Rectal smooth muscle tissue (tissue), 1 donor: ENCODE results near the gene SPTLC3.

Experiments
- H3K27ac ChIP-seq: one replicate; pipeline ENCODE4 v1.7.0; 2013; ENCODE audit warnings: low read depth, low read length, inconsistent platforms
- H3K27me3 ChIP-seq: one replicate; pipeline ENCODE4 v1.7.0; 2013; ENCODE audit warnings: low read length; ENCODE audit not compliant: control insufficient read depth, insufficient read depth
- H3K36me3 ChIP-seq: one replicate; pipeline ENCODE4 v1.7.0; 2013; ENCODE audit warnings: low read length; ENCODE audit not compliant: control insufficient read depth, insufficient read depth
- H3K4me1 ChIP-seq: one replicate; pipeline ENCODE4 v1.7.0; 2013; ENCODE audit warnings: low read length; ENCODE audit not compliant: control insufficient read depth, insufficient read depth
- H3K4me3 ChIP-seq: one replicate; pipeline ENCODE4 v1.7.0; 2013; ENCODE audit warnings: low read length
- H3K9ac ChIP-seq: one replicate; pipeline ENCODE4 v1.7.0; 2013; ENCODE audit warnings: low read length

Gene SPTLC3

GRCh38 chr20:13042458-13042794 is 33.7 kb downstream of the SPTLC3 start:
- no peak overlapping the region for H3K27ac ChIP-seq
- H3K4me1 ChIP-seq: no peaks in the 10 kb centered on the region
- H3K4me3 ChIP-seq: no peak overlapping the region
- H3K27me3 ChIP-seq: no peaks in the 10 kb centered on the region
- no peak overlapping the region for H3K9ac ChIP-seq
- H3K36me3 ChIP-seq: no peaks in the 10 kb centered on the region

- no peak overlapping the region for H3K27ac ChIP-seq
- no peak overlapping the region for H3K4me3 ChIP-seq
- no peak overlapping the region for H3K9ac ChIP-seq
- no peaks in the 10 kb centered on the region for H3K27me3 ChIP-seq
- H3K4me1 ChIP-seq: no peaks in the 10 kb centered on the region
- H3K36me3 ChIP-seq: no peaks in the 10 kb centered on the region
Measured at GRCh38 chr20:13046409-13046808, 37.6 kb downstream of the SPTLC3 start.

GRCh38 chr20:13054011-13054410 is 45.2 kb downstream of the SPTLC3 start:
- Histone ChIP-seq H3K27ac (no peak overlapping the region), H3K27me3 (no peaks in the 10 kb centered on the region), H3K36me3 (no peaks in the 10 kb centered on the region)

GRCh38 chr20:13058666-13059389 is 50.1 kb downstream of the SPTLC3 start:
- no peak overlapping the region for H3K27ac ChIP-seq
- H3K36me3 ChIP-seq: no peaks in the 10 kb centered on the region
- H3K27me3 ChIP-seq: no peaks in the 10 kb centered on the region
- H3K9ac ChIP-seq: no peak overlapping the region
- H3K4me1 ChIP-seq: no peaks in the 10 kb centered on the region
- no peak overlapping the region for H3K4me3 ChIP-seq

More at GRCh38 chr20:13054011-13054410, 45.2 kb downstream of the SPTLC3 start:
- Histone ChIP-seq H3K9ac (no peak overlapping the region), H3K4me1 (no peaks in the 10 kb centered on the region), H3K4me3 (no peak overlapping the region)

GRCh38 chr20:13059398-13060136 is 50.8 kb downstream of the SPTLC3 start:
- Histone ChIP-seq H3K4me3 (no peak overlapping the region), H3K9ac (no peak overlapping the region), H3K4me1 (no peaks in the 10 kb centered on the region), H3K27me3 (no peaks in the 10 kb centered on the region), H3K27ac (no peak overlapping the region), H3K36me3 (no peaks in the 10 kb centered on the region)

- H3K36me3 ChIP-seq: no peaks in the 10 kb centered on the region
- H3K4me3 ChIP-seq: no peak overlapping the region
- H3K4me1 ChIP-seq: no peaks in the 10 kb centered on the region
- no peak overlapping the region for H3K9ac ChIP-seq
- no peaks in the 10 kb centered on the region for H3K27me3 ChIP-seq
- H3K27ac ChIP-seq: no peak overlapping the region
Measured at GRCh38 chr20:13060327-13060726, 51.6 kb downstream of the SPTLC3 start.

GRCh38 chr20:13061381-13061780 is 52.6 kb downstream of the SPTLC3 start:
- H3K4me1 ChIP-seq: no peaks in the 10 kb centered on the region
- no peak overlapping the region for H3K9ac ChIP-seq
- no peaks in the 10 kb centered on the region for H3K36me3 ChIP-seq
- H3K27me3 ChIP-seq: no peaks in the 10 kb centered on the region
- H3K27ac ChIP-seq: no peak overlapping the region
- no peak overlapping the region for H3K4me3 ChIP-seq

GRCh38 chr20:13062789-13063188 is 54.0 kb downstream of the SPTLC3 start:
- H3K27me3 ChIP-seq: no peaks in the 10 kb centered on the region
- H3K4me1 ChIP-seq: no peaks in the 10 kb centered on the region
- H3K36me3 ChIP-seq: no peaks in the 10 kb centered on the region
- no peak overlapping the region for H3K9ac ChIP-seq
- no peak overlapping the region for H3K4me3 ChIP-seq
- no peak overlapping the region for H3K27ac ChIP-seq

GRCh38 chr20:13068336-13068735 is 59.6 kb downstream of the SPTLC3 start:
- H3K4me3 ChIP-seq: no peak overlapping the region
- H3K27ac ChIP-seq: no peak overlapping the region
- no peaks in the 10 kb centered on the region for H3K36me3 ChIP-seq
- H3K4me1 ChIP-seq: no peaks in the 10 kb centered on the region
- no peak overlapping the region for H3K9ac ChIP-seq
- no peaks in the 10 kb centered on the region for H3K27me3 ChIP-seq

- H3K27me3 ChIP-seq: no peaks in the 10 kb centered on the region
- no peaks in the 10 kb centered on the region for H3K36me3 ChIP-seq
- H3K27ac ChIP-seq: no peak overlapping the region
- no peak overlapping the region for H3K4me3 ChIP-seq
- no peaks in the 10 kb centered on the region for H3K4me1 ChIP-seq
- H3K9ac ChIP-seq: no peak overlapping the region
Measured at GRCh38 chr20:13081877-13082276, 73.1 kb downstream of the SPTLC3 start.

- no peak overlapping the region for H3K9ac ChIP-seq
- H3K27ac ChIP-seq: no peak overlapping the region
- H3K4me3 ChIP-seq: no peak overlapping the region
Measured at GRCh38 chr20:13082378-13082777, 73.6 kb downstream of the SPTLC3 start.

GRCh38 chr20:13085275-13085674 is 76.5 kb downstream of the SPTLC3 start:
- Histone ChIP-seq H3K27me3 (no peaks in the 10 kb centered on the region), H3K4me1 (no peaks in the 10 kb centered on the region), H3K4me3 (no peak overlapping the region), H3K9ac (no peak overlapping the region), H3K27ac (no peak overlapping the region), H3K36me3 (no peaks in the 10 kb centered on the region)

More at GRCh38 chr20:13082378-13082777, 73.6 kb downstream of the SPTLC3 start:
- no peaks in the 10 kb centered on the region for H3K27me3 ChIP-seq
- H3K4me1 ChIP-seq: no peaks in the 10 kb centered on the region
- H3K36me3 ChIP-seq: no peaks in the 10 kb centered on the region
